ENCODE measurements around the gene TMED10.

- TF ChIP-seq RFX5 (IDR thresholded peaks at IDR 0.05): no peak
- TF ChIP-seq RAD21 (conservative IDR thresholded peaks at IDR 0.05 in 1 of 2, IDR thresholded peaks at IDR 0.05 in 1 of 2): no peak
Measured at GRCh38 chr14:75213172-75213571, 36.8 kb upstream of the TMED10 start.

Measured in A549 (cell line).